DOHH2 (cell line): ENCODE results near the gene SMIM44.

Experiments used
- CTCF ChIP-seq: fragments of 200-600 bp; sonication (generic); IDR thresholded peaks from one replicate; pipeline ENCODE4 v1.5.1; 2014; ENCODE audit warnings: antibody characterized with exemption, mild to moderate bottlenecking, low read depth, low read length; ENCODE audit not compliant: poor library complexity, severe bottlenecking
- EZH2phosphoT487 ChIP-seq: fragments of 200-600 bp; sonication (generic); IDR thresholded peaks from 2 replicates; pipeline ENCODE4 v1.6.1; 2017; ENCODE audit warnings: borderline replicate concordance, mild to moderate bottlenecking, antibody characterized with exemption, low read length, moderate library complexity, mixed read lengths

GRCh38 chr19:3454656-3455392, 28.4 kb downstream of the SMIM44 start:
- TF ChIP-seq CTCF = no peak
- no peak for TF ChIP-seq EZH2phosphoT487
